Measurements from ENCODE around the gene ZNF410.

The ZNF410 gene

GRCh38 chr14:73886449-73887317, at the start of gene ZNF410:
Gene ZNF410, plus strand, starts transcription at chr14:73886859. Its CDS starts 5,317 bp downstream, at chr14:73892176.
- TF ChIP-seq CTCF (IDR thresholded peaks at IDR 0.05), result no peak

GRCh38 chr14:73842201-73842600, 44.5 kb upstream of the ZNF410 start:
- no peak for TF ChIP-seq CTCF (IDR thresholded peaks at IDR 0.05)

- TF ChIP-seq CTCF (IDR thresholded peaks at IDR 0.05), result no peak
Measured at GRCh38 chr14:73842851-73843250, 43.8 kb upstream of the ZNF410 start.

- TF ChIP-seq CTCF (IDR thresholded peaks at IDR 0.05), result no peak
Measured at GRCh38 chr14:73843296-73843695, 43.4 kb upstream of the ZNF410 start.

GRCh38 chr14:73846947-73847346, 39.7 kb upstream of the ZNF410 start:
- TF ChIP-seq CTCF (IDR thresholded peaks at IDR 0.05), result no peak

- no peak for TF ChIP-seq CTCF (IDR thresholded peaks at IDR 0.05)
Measured at GRCh38 chr14:73851000-73851399, 35.7 kb upstream of the ZNF410 start.

GRCh38 chr14:73851567-73852382, 34.9 kb upstream of the ZNF410 start, which contains the start of gene PTGR2:
Gene PTGR2, plus strand, starts transcription at chr14:73851831. Its CDS starts 7,032 bp downstream, at chr14:73858863.
- TF ChIP-seq CTCF (IDR thresholded peaks at IDR 0.05), result no peak
